Activated T-helper 1 cell treated with Interleukin-2 at 50 U/mL for 16 hours (primary cell): ENCODE data around the gene FBXW4.
"Not testable (repeated sequence)": the region's sequence is repeated elsewhere in the genome, so short reads cannot be mapped to it uniquely, and the experiment has no call there.

Experiments
- DNase-seq: peaks from one replicate; pipeline ENCODE4 v3.0.0-alpha.2; 2020; ENCODE audit warnings: low read depth

The FBXW4 gene

GRCh38 chr10:101617102-101617823, 77.7 kb downstream of the FBXW4 start:
- DNase-seq, result no peak

DNA sequence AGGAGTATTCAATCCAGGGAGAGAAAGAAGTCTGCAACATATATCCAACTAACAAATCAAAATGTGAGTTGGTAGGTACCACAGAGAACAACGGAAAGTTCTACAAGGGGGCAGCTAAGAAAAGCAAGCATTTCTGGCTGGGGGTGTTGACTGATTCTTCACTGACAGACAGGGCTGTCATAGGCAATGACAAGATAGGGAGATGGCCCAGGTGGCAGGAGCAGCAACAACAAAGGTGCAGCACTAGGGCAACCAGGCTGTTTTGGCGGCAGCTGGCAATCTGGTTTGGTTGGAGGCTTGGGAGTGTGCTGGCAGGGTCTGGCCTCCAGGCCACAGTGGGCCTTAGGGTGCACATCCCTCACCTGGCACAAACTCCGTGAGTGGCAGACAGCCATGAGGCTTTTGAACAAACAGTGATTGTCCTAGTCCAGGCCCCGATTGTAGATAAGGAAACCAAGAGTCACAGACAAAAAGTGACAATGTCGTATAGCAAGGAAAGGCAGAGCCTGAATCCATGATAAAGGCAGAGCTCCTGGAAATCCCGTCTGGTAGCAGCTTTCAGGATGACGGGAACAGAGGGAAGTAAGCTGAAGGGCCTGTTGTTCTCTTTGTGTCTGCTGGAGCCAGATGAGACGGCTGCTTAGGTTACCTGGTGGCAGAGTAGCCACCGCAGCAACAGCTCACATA, 78.4 kb downstream of the FBXW4 start:
- no peak for DNase-seq

DNA sequence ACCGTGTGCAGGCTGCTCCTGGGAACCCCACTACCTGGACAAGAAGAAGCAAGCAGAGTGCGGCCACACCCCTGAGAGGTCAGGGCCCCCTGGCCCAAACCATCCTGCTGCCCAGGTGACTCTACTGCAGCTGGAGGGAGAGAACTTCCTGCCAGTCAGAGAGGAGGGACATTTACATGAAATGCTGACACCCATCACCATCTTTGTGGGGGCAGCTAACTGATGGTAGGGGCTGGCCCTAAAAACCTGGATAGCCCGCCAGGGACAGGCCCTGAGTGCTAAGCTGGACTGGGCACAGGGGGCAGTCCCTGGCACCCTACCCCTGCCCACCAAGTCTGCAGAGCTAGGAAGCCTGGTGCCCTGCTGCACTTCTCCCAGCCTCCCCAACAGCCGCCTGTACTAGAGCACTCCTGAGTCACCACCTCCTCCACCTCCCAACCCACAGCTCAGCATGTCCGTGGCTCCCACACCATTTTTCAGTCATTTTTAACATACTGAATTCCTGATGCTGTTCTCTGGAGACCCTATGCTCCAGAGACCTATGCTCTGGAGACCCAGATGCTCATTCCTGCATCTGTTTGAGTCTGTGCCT, 79.3 kb downstream of the FBXW4 start:
- DNase-seq, result no peak

DNA sequence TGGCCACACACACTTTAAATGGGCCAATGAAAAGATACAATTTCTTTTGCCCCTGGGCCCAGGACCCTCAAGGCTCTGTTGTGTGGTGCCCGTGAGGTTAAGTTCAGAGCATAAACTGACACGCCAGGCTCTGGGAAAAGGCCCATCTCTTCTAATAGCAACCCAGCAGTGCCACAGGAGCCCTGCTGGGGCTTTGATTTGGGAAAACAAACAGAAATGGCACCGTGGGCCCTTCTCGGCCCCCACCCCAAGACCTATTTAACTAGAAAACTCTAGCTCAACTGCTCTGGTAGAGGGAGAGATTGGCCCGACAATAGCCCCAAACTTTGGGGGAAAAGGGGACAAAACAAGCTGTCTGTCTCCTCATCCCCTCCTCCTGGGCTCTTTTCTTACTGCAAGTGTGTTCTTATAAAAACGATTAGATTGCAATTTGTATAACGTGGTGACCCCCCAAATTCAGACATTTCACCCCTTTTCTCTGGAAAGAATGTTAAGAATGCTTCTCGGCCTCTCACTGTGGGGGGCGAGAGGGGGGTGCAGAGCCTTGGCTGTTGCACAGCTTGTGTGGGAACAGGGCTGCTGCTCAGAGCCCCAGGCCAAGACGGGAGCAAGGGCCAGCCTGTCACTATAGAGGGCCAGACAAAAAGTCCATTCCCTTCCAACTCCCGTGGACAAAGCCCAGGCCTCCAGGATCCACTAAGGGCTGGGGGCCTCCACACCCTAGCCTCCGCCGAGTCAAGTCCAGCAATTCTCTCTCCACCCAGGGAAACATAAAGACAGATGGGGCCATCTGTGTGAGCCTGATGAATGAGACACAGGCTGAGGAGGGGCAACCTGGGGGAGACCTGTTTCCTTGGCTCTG, 80.1 kb downstream of the FBXW4 start:
- no peak for DNase-seq

DNA sequence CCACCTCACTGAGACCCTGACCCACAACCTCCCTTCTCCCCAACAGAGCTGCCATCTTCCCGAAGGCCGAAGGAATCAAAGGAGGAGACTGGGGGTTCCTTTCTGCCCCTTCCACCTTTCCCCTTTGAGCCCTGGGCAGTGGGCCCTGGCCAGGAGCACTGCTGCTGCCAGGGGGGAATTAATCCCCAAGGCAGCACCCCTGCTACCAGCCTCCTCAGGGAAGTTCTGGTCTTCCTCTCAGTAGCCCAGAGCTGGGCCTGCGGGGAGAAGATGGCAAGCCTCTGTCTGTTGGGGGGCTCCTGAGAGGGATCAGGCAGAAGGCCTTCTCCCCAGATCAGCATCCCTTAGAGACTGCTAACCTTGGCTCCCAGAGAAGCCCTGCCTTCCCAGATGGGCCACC, 81.3 kb downstream of the FBXW4 start:
- DNase-seq, result no peak

DNA sequence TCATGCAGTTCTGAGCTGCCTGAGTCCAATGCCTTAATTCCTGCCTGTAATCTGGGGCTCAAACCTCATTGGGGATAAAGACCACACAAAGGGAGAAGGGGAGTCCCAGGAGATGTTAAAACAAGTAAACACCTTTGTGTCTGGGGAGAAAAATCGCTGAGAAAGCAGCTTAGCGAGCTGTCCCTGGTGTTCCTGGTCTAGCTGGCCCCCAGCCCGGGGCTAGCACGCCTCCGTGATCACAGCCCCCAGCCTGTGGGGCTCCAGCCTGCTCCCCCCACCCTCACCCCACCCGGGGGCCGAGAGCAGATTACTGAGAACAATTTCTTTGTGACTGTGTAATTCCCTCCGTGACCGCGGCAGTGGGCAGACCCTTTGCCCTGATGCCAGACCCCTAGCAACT, 82.1 kb downstream of the FBXW4 start:
- no peak for DNase-seq

GRCh38 chr10:101612086-101612485, 82.9 kb downstream of the FBXW4 start:
- DNase-seq, result no peak

DNA sequence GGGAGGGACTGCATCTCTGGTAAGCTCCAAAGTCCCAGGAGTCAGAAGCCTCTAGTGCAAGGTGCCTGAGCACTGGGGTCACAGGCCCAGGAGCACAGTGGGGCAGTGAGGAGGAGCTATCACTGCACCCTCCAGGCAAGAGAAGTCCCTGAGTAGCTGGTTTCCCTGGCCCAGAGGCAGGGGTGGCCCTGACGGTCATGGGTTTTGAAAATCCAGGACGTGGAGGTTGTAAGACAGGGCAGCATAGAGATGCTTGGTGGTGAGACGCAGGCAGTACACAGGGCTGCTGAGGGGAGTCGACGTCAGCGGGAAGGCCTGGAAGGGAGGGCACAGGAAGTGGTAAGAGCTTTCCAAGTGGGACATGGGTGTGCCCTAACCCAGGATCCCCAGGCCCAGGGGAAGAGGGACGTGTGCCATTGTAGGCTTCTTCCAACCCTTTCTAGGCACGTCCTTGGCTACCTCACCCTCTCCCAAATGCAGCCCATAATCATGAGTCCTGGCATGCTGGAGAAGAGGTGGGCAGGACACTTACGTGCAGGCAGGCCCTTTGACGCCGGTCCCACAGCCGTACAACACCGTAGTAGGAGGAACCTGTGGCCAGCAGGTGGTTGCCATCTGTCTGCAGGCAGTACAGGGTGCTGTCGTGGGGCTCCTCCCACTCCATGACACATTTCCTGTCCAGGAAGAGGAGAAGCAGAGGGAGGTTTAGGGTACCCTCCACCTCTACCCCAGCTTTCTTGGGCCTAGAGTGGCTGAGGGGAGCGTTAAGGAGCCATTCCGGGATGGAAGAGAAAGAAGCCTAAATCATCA, 83.7 kb downstream of the FBXW4 start:
- DNase-seq, result no peak

GRCh38 chr10:101609481-101609880, 85.5 kb downstream of the FBXW4 start:
- DNase-seq, result no peak

DNA sequence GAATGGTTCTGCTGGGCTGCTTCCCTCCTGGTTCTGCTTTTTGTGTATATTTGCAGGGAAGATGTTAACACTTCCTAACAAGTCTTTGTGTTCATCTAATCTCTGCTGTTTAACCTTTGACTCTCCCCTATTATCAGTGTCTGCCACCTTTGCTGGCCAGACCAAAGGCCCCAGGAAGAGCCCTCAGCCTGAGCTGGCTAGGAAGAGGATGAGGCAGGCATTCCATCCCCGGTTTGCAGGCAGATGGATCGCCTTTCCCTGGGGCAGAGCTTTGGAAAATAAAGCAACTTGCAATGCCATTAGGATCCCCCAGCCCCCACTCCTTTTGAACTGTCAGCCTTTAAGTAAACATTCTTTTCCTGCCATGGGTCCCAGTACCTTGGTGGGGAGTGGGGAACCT, 87.8 kb downstream of the FBXW4 start:
- DNase-seq, result no peak

GRCh38 chr10:101602761-101603398, 92.1 kb downstream of the FBXW4 start:
- peak; percentile 8 for DNase-seq

- DNase-seq, result no peak
Measured at GRCh38 chr10:101601541-101601940, 93.4 kb downstream of the FBXW4 start.

DNA sequence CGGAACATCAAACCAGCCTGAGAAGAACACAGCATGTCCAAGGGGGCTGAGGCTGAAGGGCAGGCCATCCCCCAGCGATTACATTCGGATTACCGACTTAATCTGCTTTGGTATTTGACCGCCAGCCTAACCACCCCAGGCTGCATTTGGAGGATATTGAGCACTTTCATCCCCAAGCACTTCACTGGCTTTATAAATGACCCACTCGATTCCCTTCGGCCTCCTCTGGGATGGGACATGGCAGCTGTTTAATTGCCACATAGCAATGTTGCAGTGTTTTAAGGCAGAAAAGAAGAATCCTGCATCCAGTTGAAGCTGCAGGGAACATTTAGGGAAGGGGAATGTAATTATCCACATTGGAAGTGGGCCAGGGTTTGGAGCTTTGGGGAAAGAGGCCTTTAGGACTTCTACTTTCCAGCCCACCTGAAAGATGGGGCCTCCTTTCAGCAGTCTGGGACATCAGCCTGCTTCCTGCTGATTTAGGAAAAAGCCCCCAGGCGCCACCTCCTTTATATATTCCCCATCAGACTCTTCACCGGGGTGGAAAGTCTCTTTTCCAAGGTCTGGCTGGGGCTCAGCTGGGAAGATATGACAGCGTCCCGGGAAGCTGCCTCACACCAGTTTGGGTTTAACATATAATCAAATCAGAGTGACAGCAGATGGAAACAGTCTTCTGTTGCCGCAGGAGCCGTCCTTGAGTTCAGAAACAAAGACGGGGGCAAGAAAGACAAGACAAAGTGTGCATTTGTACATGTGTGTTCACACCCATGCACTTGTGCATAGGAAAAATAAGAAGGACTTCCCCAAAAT, 97.7 kb downstream of the FBXW4 start:
- DNase-seq, result no peak

- DNase-seq, result no peak
Measured at GRCh38 chr10:101595591-101596433, 99.2 kb downstream of the FBXW4 start.

- DNase-seq, result not testable (repeated sequence)
Measured at GRCh38 chr10:101593331-101593730, 101.6 kb downstream of the FBXW4 start.

- no peak for DNase-seq
Measured at GRCh38 chr10:101588879-101589278, 106.1 kb downstream of the FBXW4 start.

DNA sequence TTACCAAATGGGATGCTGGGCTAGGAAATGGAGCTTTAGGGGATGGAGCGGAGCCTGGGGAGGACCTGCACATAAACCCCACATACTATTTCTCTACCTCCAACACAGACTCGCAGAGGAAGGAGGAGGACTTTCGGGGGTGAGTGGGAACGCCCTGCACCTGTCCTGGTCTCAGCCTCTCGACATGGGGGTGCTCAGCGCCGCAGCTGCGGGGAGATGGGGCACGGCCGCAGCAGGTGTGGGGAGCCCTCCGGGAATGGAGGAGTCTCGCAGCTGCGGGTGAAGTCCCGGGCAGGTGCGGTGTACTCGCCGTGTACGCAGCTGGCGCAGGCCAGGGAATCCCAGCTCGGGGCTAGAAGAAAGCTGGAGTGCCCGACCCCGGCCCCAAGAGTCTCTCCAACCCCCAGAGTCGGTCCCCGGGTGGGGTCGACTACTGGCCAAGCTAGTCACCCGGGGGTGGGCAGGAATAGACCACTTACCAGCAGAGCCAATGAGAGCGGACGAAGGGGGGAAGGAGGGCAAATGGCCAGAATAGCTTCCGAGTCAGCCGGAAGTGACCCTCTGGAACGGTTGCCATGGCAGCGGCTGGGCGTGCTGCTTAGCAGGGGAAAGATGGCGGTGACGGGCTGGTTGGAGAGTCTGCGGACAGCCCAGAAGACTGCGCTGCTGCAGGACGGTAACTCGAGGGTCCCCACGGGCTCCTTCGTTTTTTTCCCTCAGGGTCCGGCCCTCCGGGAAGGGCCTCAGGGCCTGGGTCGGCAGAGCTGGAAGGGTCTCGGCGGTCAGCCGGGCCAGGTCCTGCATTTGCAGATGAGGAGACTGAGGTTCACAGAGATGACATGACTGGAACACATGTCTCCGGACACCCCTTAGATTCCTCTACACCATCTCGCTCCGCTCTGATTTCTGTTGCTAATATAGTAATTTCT, 107.0 kb downstream of the FBXW4 start, which contains the start of the genes DPCD and POLL:
Gene DPCD, plus strand, starts transcription at position 597 of the 929 bp plus-strand sequence. Its CDS starts 16 bp downstream, at position 613.
Gene POLL, minus strand, starts transcription at position 533 of the 929 bp plus-strand sequence. CDS start 897 bp downstream, outside the sequence.
- DNase-seq, result peak; percentile 79

GRCh38 chr10:101585841-101586240, 109.1 kb downstream of the FBXW4 start:
- no peak for DNase-seq
